Activated T-helper 17 cell treated with anti-CD3 and anti-CD28 coated beads, Interleukin-2, amount 50 U/mL, for 72 hours (primary cell): ENCODE data around the gene TMEM198. TPM values are rescaled to one million over a fixed set of nuclear protein-coding genes. Genes with fewer than 3 reads are reported as not detected.

Source experiments
- ATAC-seq: fragments of 150-1000 bp; cut with Tn5 transposase; replicated peaks from 2 replicates; pipeline ENCODE4 v1.10.0; 2021; ENCODE audit warnings: mild to moderate bottlenecking, moderate library complexity
- H3K27ac Mint-ChIP-seq: one replicate; pipeline ENCODE4 v1.8.0; 2022; ENCODE audit warnings: mixed read lengths
- H3K27me3 Mint-ChIP-seq: one replicate; pipeline ENCODE4 v1.8.0; 2022; ENCODE audit warnings: mixed read lengths
- H3K36me3 Mint-ChIP-seq: one replicate; pipeline ENCODE4 v1.8.0; 2022; ENCODE audit warnings: low read depth, mild to moderate bottlenecking, mixed read lengths
- H3K4me1 Mint-ChIP-seq: one replicate; pipeline ENCODE4 v1.8.0; 2022; ENCODE audit warnings: mixed read lengths
- H3K4me3 Mint-ChIP-seq: one replicate; pipeline ENCODE4 v1.8.0; 2022; ENCODE audit warnings: mild to moderate bottlenecking, mixed read lengths
- H3K9me3 Mint-ChIP-seq: one replicate; pipeline ENCODE4 v1.8.0; 2022; ENCODE audit warnings: mixed read lengths
- total RNA-seq, 2 donors: library from RNA; stranded (reverse); gene quantifications; one replicate each; pipeline ENCODE4 v1.2.3, GENCODE V29; 2022

Gene TMEM198
- total RNA-seq, 2 donors from 2014 or later, result 3.7 to 5.1 TPM

DNA sequence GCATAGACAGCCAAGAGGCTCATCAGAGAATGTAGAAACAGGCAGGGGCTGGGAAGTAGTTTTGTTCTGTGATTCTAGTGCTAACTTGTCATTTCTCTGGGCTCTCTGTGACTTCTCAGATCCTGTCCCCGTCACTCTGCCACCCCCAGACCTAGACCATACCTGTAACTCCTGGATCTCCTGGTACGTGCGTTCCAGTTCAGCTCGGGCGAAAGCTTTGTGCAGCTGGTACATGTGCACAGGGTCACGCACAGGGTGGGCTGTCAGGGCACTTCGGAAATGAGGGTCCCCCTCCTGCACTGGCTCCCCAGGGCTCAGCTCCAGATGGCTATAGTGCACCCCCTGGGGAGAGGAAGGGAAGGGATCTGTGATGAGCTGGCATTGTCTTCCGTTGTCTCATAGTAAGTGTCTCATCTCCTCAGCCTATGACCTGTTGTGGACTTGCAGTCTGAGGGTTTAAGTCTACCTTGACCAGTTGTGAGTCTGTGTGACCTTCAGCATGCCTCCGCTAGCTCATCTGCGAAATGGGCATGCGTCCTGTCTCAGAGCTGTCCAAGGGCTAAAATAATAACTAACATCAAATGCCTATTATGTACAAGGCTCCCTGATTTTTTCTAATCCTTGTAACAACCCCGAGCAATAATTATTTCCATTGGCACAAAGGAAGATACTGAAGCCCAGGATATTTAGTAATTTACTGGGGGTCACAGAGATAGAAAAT, 2.9 kb upstream of the TMEM198 start:
- Mint-ChIP-seq H3K27ac (no peak overlapping the region), H3K27me3 (no peaks in the 10 kb centered on the region), H3K9me3 (no peaks in the 10 kb centered on the region), H3K36me3 (peaks cover 32% of the 10 kb centered on the region), H3K4me1 (peaks cover 6% of the 10 kb centered on the region), H3K4me3 (peak overlapping the region; percentile 84)
- no peak for ATAC-seq

DNA sequence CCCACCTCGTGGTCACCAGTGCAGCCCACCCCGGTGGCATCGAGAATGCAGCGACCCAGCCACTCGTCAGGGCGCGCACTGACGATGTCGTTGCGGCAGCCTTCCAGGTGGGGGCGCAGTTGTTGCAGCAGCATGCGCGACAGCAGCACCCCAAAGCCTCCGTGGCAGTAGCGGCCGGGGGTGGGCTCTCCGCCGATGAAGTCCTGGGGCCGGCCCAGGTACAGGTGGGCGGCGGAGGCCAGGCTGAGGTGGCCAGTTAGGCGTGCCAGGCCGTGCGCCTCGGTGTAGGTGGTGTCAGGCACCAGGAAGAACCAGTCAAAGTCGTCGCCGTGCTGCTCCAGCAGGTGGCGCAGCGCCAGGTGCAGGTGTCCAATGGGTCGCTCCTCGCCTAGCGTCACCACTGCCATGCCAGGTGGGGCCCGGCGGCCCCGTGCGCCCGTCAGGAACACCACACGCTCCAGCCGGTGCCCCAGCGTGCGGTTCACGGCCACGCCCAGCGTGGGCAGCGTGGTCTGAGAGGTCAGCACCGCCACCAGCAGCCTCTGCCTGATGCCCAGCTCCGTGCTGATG, 2.1 kb upstream of the TMEM198 start:
- Mint-ChIP-seq H3K4me3 (peak overlapping the region; percentile 84), H3K36me3 (peaks cover 32% of the 10 kb centered on the region), H3K27ac (no peak overlapping the region), H3K27me3 (no peaks in the 10 kb centered on the region), H3K4me1 (peaks cover 6% of the 10 kb centered on the region), H3K9me3 (no peaks in the 10 kb centered on the region)
- ATAC-seq, result peak; percentile 54

DNA sequence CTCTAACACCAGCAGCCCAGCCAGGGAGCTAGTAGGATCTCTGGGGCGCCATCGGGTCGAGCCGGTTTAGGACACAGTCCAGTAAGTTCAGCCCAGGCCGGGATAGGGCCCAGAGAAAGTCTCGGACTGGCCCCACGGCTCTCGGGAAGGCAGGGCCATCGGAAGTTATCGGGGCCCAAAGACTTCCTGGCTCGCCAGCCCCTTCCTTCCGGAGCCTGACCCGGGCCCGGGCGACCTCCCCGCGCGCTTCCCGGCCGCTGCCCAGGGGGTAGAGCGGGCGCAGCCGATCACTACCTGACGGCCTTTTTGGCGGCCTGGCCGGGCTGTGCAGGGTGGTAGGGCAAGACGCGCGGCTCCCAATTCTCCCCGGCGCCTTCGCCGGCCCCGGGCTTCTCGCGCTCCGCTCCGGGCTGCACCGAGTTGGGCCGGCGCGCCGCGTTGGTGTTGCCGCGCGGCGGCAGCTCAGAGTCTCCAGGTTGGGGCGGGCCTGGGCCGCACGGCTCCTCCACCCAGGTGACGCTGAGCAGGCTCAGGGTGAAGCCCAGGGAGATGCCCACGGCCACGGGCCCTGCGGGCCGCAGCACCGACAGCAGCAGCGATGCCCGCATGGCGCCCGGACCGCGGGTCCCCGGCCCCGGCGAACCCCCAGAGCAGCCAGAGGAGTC, 765 bp upstream of the TMEM198 start:
- Mint-ChIP-seq H3K27me3 (no peaks in the 10 kb centered on the region), H3K9me3 (no peaks in the 10 kb centered on the region), H3K36me3 (peaks cover 32% of the 10 kb centered on the region), H3K27ac (peak overlapping the region; percentile 55), H3K4me3 (peak overlapping the region; percentile 84), H3K4me1 (peaks cover 6% of the 10 kb centered on the region)
- peak; percentile 58 for ATAC-seq

DNA sequence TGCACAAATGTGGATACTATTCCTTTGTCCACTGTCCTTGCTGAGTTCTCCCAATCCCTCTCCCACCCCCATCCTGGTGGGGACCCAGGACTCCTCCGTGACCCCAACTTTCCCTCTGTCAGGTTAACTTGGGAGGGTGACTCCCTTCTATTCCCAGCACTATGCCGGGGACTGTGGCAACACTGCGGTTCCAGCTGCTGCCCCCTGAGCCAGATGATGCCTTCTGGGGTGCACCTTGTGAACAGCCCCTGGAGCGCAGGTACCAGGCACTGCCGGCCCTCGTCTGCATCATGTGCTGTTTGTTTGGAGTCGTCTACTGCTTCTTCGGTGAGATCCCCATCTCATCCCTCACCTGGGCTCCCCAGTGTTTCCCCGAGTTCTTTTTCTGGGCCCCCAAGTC, 739 bp downstream of the TMEM198 start:
- peak overlapping the region; percentile 75 for H3K27ac Mint-ChIP-seq
- H3K4me1 Mint-ChIP-seq, result peaks cover 6% of the 10 kb centered on the region
- H3K36me3 Mint-ChIP-seq, result peaks cover 20% of the 10 kb centered on the region
- peak overlapping the region; percentile 84 for H3K4me3 Mint-ChIP-seq
- no peak for ATAC-seq
- H3K27me3 Mint-ChIP-seq, result peaks cover 5% of the 10 kb centered on the region
- H3K9me3 Mint-ChIP-seq, result no peaks in the 10 kb centered on the region

DNA sequence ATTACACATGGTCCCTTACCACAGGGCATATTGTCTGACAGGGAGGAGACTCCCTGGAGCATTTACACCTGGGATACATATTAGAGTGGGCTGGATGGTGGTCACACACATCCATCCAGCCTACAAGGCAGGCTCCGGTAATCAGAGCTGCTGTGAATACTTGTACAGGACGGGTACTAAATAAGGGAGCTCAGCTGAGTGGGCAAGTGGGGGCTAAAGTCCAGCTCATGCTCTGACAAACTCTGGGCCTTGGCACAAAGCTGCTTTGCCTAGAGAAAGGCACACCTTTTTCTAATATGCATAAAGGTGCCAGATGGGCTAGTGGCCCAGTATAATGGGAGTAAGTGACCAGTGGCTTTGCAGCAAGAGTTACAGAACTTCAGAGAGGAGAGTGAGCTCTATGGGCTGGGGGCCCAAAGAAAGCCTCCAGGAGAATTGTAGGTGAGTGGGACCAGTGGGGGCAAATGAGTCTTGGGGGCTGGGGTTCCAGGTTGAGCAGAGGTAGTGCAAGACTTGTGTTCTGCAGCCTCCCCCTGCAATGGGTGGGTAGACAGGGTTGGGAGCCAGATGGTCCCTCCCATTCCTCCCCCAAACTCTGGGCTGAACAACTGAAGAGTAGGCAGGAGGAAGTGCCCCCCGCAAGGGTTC, 1.6 kb downstream of the TMEM198 start:
- no peak for ATAC-seq
- H3K27ac Mint-ChIP-seq, result peak overlapping the region; percentile 75
- peaks cover 5% of the 10 kb centered on the region for H3K27me3 Mint-ChIP-seq
- peak overlapping the region; percentile 84 for H3K4me3 Mint-ChIP-seq
- H3K4me1 Mint-ChIP-seq, result peaks cover 6% of the 10 kb centered on the region
- peaks cover 12% of the 10 kb centered on the region for H3K36me3 Mint-ChIP-seq
- H3K9me3 Mint-ChIP-seq, result no peaks in the 10 kb centered on the region

DNA sequence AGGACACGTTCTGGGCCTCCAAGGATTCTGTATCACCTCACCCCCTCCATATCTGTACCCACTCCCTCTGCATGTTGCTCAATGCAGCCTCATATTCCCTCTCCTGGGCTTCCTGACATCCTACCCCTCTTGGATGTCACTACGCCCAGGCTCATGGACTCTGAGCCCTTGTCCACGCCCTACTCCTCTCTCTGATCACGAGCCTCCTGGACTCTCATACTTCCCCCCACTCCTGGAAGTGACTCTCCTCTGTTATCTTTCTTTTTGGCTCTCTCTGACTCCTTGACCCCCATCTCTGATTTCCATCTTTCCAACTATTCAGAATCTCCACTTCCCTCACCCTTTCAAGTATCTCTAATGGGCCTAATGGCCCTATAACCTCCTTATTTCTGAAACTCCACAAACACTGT, 2.1 kb downstream of the TMEM198 start:
- Mint-ChIP-seq H3K9me3 (no peaks in the 10 kb centered on the region), H3K4me3 (no peak overlapping the region), H3K4me1 (peaks cover 9% of the 10 kb centered on the region), H3K36me3 (peaks cover 7% of the 10 kb centered on the region), H3K27me3 (peaks cover 8% of the 10 kb centered on the region), H3K27ac (no peak overlapping the region)
- no peak for ATAC-seq

DNA sequence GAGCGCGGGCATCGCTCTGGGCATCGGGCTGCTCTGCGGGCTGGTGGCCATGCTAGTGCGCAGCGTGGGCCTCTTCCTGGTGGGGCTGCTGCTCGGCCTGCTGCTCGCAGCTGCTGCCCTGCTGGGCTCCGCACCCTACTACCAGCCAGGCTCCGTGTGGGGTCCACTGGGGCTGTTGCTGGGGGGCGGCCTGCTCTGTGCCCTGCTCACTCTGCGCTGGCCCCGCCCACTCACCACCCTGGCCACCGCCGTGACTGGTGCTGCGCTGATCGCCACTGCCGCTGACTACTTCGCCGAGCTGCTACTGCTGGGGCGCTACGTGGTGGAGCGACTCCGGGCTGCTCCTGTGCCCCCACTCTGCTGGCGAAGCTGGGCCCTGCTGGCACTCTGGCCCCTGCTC, 3.8 kb downstream of the TMEM198 start:
- H3K9me3 Mint-ChIP-seq, result no peaks in the 10 kb centered on the region

DNA sequence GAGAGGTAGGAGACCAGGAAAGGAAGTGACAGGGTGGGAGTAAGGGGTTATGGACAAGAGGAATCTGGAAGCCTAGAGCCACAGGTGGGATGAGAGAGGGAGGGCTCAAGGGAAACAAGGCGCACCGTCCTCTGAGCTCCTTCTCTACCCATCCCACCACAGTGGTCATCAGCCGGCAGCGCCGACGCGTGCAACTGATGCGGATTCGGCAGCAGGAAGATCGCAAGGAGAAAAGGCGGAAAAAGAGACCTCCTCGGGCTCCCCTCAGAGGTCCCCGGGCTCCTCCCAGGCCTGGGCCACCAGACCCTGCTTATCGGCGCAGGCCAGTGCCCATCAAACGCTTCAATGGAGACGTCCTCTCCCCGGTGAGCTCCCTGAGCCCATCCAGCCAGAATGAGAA, 5.2 kb downstream of the TMEM198 start:
- ATAC-seq, result no peak
- Mint-ChIP-seq H3K27ac (no peak overlapping the region), H3K36me3 (no peaks in the 10 kb centered on the region), H3K9me3 (no peaks in the 10 kb centered on the region), H3K4me3 (no peak overlapping the region), H3K27me3 (peaks cover 21% of the 10 kb centered on the region), H3K4me1 (peaks cover 11% of the 10 kb centered on the region)

More for the DNA sequence above, 3.8 kb downstream of the TMEM198 start:
- Mint-ChIP-seq H3K4me1 (peaks cover 11% of the 10 kb centered on the region), H3K27me3 (peaks cover 14% of the 10 kb centered on the region), H3K4me3 (no peak overlapping the region), H3K36me3 (no peaks in the 10 kb centered on the region), H3K27ac (no peak overlapping the region)
- ATAC-seq, result no peak

DNA sequence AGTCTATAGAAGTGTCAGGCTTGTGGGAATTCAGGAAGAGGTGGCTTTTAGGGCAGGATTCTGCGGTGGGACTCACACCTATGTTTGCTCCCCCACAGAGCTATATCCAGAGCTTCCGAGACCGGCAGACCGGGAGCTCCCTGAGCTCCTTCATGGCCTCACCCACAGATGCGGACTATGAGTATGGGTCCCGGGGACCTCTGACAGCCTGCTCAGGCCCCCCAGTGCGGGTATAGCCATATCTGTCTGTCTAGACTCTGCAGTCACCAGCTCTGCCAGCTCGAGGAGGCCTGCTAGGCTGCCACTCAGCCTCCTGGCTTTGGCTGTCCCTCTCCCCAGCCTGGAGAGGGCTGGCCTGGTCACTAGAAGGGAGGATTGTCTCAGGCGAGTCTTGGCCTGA, 5.8 kb downstream of the TMEM198 start:
- Mint-ChIP-seq H3K4me3 (no peak overlapping the region), H3K27me3 (peaks cover 24% of the 10 kb centered on the region), H3K4me1 (peaks cover 10% of the 10 kb centered on the region)

DNA sequence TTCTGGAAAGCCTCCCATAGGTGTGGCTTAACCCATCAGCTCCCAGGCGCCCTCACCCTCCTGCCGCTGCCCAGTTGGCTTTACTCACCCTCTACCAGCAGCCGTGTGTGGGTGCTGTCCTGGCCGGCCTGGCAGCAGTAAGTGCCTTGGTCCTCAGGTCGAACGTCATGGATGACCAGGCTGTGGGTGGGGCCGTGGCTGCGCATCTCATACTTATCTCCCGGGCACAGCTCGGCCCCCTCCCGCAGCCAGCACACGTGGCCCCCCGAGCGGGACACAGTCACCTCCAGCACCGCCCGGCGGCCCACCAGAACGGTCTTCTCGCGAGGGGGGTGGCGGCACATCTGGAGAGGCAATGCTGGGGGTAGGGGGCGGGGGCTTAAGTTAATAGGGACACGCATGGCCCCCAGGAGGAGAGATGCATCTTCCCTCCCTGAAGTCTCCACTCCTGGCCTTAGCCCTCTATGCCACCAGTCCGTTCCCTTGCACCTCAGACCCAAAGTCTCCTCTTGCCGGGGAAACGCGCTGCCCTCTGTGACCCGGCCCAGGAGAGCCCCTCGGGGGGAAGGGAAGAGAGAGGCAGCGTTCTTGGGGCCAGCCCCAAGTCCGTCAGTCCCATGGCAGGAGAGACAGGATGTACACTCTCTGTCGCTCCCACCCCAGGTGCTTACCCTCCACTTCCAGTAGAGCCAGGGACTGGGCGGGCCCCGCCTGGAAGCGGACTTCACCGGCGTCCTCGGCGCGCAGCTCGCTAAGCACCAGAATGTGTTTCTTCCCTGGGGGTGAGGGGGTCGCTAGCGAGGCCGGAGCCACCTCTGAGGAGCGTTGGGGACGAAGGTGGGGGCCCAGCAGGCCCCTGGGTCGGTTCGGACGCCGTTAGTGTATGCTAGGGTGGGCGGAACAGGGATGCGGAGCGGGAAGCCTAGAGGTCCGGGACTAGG, 7.9 kb downstream of the TMEM198 start:
- Mint-ChIP-seq H3K27ac (no peak overlapping the region), H3K9me3 (no peaks in the 10 kb centered on the region), H3K4me1 (peaks cover 5% of the 10 kb centered on the region), H3K36me3 (no peaks in the 10 kb centered on the region), H3K4me3 (peak overlapping the region; percentile 75), H3K27me3 (peaks cover 26% of the 10 kb centered on the region)
- peak; percentile 33 for ATAC-seq

More for the DNA sequence above, 5.8 kb downstream of the TMEM198 start:
- H3K36me3 Mint-ChIP-seq, result no peaks in the 10 kb centered on the region
- no peak overlapping the region for H3K27ac Mint-ChIP-seq
- no peaks in the 10 kb centered on the region for H3K9me3 Mint-ChIP-seq
- no peak for ATAC-seq

DNA sequence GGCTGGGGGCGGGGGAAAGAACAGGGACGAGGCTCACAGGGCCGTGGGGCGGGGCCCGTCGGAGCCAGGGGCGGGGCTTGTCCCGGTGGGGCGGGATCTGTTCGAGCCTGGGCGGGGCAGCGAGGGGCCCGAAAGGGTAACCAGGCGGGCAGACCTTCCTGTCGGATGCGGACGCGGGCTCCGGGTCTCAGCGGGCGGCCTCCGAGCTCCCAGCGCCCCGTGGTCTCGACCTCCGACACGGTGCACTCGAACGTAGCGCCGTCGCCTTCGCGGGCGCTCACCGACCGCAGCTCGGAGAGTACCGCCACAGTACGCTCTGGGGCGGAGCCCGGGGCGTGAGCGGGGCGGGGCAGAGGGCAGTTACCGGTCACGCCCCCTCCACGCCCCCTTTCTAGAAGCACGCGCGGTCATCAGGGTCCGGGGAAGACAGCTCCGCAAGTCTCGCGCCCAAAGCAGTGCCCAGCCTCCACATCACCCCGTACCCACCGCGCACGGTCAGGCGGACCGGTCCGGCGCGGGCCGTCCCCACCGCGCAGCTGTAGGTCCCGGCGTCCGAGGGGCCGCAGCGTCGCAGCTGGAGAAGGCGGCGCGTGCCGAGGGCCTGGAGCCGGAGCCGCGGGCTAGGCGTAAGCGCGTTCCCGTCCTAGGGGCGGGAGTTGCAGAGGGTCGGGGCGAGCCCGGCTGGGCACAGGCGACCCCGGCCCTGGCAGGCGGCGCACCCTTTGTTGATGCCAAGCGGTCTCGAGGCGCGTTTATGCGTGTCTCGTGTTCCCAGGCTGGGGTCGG, 8.7 kb downstream of the TMEM198 start:
- peaks cover 5% of the 10 kb centered on the region for H3K4me1 Mint-ChIP-seq
- H3K9me3 Mint-ChIP-seq, result no peaks in the 10 kb centered on the region
- H3K27me3 Mint-ChIP-seq, result peaks cover 28% of the 10 kb centered on the region
- no peak overlapping the region for H3K27ac Mint-ChIP-seq
- peak; percentile 94 for ATAC-seq
- no peaks in the 10 kb centered on the region for H3K36me3 Mint-ChIP-seq
- peak overlapping the region; percentile 75 for H3K4me3 Mint-ChIP-seq

DNA sequence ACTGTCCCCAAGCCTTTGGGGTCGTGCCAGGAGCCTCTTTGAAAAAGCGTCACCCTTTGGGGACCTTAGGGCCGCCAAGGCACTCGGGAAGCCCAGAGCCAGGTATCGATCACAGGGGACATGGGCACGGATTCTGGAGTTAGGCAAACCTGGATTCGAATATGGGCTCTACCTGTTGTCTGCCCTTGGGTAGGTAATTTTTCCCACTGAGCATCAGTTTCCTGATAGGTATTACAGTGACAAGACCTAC, 9.3 kb downstream of the TMEM198 start:
- H3K36me3 Mint-ChIP-seq, result no peaks in the 10 kb centered on the region
- no peak overlapping the region for H3K27ac Mint-ChIP-seq
- ATAC-seq, result no peak
- H3K9me3 Mint-ChIP-seq, result no peaks in the 10 kb centered on the region
- H3K27me3 Mint-ChIP-seq, result peaks cover 28% of the 10 kb centered on the region
- H3K4me1 Mint-ChIP-seq, result peaks cover 5% of the 10 kb centered on the region
- H3K4me3 Mint-ChIP-seq, result peak overlapping the region; percentile 75

DNA sequence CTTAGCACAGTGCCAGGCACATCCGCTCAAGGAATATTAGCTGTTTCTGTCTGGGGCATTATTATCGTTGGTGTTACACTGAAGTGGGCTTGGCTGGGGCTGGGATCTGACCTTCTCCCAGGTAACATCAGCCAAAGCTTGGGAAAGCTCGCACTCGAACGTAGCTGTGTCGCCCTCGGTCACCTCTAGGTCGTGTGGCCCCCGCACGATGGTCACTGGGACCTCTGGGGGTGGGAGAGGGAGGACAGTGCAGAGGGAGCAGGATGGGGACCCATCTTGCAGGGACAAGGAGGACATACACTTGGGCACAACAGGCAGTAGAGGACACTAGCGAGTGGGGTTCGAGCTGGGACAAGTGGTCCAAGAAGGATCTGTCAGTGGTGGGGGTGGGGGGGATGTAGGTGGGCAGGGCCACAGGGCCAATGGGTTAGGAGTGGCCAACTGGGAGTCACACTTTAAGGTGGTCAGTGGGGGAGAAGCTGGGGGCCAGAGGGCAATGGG, 9.7 kb downstream of the TMEM198 start:
- peak overlapping the region; percentile 75 for H3K4me3 Mint-ChIP-seq
- H3K9me3 Mint-ChIP-seq, result no peaks in the 10 kb centered on the region
- H3K27ac Mint-ChIP-seq, result no peak overlapping the region
- peaks cover 24% of the 10 kb centered on the region for H3K27me3 Mint-ChIP-seq
- ATAC-seq, result no peak
- peaks cover 5% of the 10 kb centered on the region for H3K4me1 Mint-ChIP-seq
- H3K36me3 Mint-ChIP-seq, result no peaks in the 10 kb centered on the region
